HG03378 (cell line): ENCODE measurements around the gene PSG11.
"Not testable (repeated sequence)": the region's sequence is repeated elsewhere in the genome, so short reads cannot be mapped to it uniquely, and the experiment has no call there.

Experiments used
- ATAC-seq: cut with Tn5 transposase; IDR thresholded peaks from one replicate; pipeline ENCODE4 v1.9.1; 2021; ENCODE audit warnings: mild to moderate bottlenecking, moderate library complexity; ENCODE audit not compliant: unreplicated experiment

PSG11 gene

DNA sequence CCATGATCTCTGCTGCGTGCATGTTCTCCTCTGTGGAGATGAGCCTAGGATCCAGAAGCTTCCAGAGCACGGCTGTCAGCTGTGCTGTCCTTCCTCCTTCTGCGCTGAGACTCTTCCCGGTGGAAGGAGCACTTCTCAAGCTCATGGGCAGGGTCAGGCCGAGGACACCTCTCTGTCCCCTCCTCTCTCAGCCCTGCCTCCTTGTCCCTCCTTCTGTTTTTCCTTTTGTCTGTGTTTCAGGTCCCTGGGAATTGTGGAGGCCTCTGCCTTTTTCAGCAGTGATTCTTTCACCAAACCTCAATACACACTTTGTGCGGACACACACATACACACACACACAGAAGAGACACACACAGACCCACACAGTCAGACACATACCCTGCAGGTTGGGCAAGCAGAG is at the start of gene PSG11:
TSS of gene PSG11 (minus strand) at position 101 of the 400 bp plus-strand sequence. CDS start at position 4, 97 bp downstream.
- ATAC-seq: not testable (repeated sequence)

GRCh38 chr19:43062418-43062817 is 36.1 kb upstream of the PSG11 start:
- not testable (repeated sequence) for ATAC-seq

DNA sequence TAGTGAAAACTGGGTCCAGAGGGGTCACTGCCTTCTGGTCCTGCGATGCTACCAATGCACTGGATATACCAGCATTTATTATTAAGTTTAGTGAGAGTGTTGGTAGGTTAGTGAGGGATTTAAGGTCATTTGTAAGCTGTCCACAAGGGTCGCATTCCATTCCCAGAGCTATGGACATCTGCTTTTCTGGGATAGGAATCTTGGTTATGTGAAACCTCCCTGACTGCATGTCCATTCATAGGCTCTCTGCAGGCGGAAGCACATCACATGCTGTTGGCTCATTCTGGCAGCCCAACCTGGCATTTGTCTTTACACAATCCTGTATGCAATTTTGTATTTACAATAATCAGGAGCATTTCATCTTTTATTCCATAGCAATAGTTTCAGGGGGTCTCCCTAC is 35.1 kb upstream of the PSG11 start:
- not testable (repeated sequence) for ATAC-seq

DNA sequence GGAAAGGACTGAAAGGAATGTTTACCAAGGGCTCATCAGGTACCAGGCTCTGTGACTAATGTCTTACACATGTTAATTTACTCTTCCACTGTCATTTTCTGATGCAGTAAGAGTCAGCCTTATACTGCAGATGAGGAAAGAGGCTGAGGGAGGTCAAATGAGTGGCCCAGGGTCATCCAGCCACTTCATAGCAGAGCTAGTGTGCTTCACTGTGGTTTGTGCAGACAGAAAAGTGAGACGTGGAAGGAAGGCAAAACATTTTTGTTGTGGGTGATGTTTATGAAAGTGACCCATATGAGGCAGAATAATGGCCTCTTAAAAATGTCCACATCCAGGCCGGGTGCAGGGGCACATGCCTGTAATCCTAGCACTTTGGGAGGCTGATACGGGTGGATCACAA is 34.0 kb upstream of the PSG11 start:
- ATAC-seq: not testable (repeated sequence)

- not testable (repeated sequence) for ATAC-seq
Observed at GRCh38 chr19:43059482-43059881, 33.2 kb upstream of the PSG11 start.

DNA sequence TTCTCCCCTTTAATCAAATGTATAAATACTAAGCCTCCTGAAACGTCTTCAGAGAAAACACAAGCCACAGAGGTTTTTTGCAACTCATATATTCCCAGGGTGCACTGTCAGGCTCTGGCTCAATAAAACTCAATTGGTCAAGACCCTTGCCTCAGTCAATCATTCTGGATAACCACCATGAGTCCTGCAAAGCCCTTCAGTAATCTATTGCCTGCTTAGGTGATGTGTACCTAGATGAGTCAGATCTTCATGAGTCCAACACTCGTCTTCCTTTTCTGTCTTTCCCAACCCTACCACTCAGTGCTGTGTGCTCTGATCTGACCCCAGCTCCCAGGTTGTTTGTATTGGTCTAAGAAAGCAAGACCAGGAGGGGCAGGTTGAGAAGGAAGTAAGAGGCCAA is 32.2 kb upstream of the PSG11 start:
- ATAC-seq: not testable (repeated sequence)

DNA sequence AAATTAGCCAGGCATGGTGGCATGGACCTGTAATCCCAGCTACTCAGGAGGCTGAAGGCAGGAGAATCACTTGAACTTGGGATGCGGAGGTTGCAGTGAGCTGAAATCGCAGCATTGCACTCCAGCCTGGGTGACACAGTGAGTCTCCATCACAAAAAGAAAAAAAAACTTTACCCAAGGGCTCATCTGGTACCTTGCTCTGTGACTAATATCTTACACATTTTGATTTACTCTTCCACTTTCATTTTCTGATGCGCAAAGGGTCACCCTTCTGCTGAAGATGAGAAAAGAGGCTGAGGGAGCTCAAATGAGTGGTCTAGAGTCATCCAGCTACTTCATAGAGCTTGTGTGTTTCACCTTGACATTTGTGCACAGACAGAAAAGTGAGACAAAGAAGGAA is 21.7 kb upstream of the PSG11 start:
- ATAC-seq: not testable (repeated sequence)

DNA sequence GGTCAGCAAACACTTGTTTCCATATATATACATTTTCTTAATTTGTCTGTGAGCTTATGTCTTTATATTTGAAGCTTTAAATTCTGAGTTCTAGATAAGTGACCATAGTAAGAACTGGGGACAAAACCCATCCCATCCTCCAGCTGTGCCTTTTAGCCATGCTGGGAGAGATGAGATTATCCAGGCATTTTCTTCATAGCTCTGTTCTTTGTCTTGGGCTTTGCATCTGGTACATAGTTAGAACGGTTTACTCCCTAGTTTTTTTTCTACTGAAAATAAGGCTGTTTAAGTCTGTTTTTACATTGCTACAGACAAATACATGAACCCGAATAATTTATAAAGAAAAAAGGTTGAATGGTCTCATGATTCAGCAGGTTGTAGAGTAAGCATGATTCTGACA is 20.3 kb upstream of the PSG11 start:
- ATAC-seq: not testable (repeated sequence)

GRCh38 chr19:43043492-43044180 is 17.4 kb upstream of the PSG11 start:
- ATAC-seq: not testable (repeated sequence)

DNA sequence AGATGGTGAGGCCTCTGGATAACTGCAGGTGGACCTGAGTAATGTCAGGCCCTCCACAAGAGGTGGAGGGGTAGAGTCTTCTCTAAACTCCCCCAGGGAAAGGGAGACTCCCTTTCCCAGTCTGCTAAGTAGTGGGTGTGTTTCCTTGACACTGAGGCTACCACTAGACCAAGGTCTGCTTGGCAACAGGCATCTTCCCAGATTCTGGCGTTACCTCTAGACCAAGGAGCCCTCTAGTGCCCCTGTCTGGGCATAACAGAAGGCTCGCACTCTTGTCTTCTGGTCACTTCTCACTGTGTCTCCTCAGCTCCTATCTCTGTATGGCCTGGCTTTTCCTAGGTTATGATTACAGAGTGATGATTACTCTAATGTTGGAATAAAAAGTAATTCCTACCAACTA is 5.4 kb upstream of the PSG11 start:
- ATAC-seq: not testable (repeated sequence)

GRCh38 chr19:43028866-43029265 is 2.6 kb upstream of the PSG11 start:
- no peak for ATAC-seq

- not testable (repeated sequence) for ATAC-seq
Observed at GRCh38 chr19:43027985-43028384, 1.7 kb upstream of the PSG11 start.

DNA sequence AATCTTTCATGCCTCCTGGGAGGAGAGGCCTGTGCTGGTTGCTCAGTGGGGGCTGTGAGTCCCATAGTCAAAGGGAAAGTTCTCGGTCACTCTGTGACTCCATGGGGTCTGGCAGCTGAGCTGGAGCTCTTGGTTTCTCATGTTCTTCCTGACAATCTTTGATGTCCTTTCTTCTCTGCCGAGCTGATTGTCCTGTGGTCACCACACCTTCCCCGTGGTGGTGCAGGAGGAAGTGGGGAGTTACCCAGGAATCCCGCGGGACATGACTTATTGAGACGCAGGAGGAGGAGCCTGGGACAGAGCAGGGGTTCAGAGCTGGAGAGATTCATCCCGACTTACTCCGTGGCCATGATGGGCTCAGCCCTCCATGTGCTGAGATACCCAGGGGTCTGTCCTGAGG is 792 bp upstream of the PSG11 start:
- ATAC-seq: not testable (repeated sequence)

DNA sequence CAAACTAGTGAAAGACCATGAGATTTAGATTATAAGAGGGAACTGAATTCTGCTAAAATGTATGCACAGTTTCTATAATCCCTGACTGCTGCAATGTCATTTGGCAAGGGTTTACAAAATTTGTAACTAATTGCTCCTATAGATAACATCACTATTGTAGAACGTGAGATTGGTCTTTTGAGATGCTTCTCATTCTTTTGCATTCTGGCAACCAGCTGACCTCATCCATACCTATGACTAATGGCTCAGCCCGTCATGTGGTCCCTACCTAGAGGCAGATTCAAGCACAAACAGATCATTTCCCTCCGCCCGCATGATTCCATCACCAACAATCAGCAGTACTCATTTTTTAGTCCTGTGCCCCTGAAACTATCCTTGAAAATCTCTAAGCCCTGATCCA is 4.2 kb downstream of the PSG11 start:
- not testable (repeated sequence) for ATAC-seq

DNA sequence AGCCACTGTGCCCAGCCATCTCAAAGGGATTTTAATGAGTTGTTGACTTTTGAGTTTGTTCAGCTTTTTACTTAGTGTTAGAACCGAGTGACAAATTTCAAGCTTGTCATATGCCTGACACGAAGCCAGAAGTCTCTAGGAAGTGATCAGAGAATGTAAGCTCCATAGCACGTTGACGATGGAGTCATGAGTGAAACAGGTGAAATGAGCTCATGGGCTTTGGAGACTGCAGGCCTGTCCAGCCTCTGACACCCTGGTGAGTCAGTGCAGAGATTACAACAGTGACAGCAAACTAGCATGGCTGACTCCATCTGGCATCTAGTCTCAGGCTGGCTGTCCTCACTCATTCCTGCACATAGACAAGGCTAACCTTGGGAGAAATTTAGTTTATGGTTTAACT is 4.6 kb downstream of the PSG11 start:
- ATAC-seq: not testable (repeated sequence)

DNA sequence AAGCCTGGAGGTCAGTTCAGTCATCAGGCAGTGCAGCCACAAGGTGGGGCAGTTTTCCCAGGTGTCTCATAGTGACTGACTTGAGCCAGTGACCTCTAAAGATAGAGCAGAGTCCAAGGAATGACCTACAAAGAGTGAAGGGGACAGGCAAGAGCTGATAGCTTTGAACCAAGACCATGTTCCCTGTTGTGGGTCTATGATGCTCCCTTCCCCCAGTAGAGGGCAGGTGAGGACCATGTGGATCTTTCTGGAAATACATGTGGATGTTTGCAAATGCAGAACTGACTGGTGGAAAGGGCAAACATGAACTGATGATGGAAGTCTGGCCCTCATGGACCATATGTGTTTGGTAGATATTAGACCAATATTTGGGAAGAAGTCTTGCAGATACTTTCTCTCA is 6.7 kb downstream of the PSG11 start:
- ATAC-seq: not testable (repeated sequence)

GRCh38 chr19:43005841-43006240 is 20.4 kb downstream of the PSG11 start:
- not testable (repeated sequence) for ATAC-seq

GRCh38 chr19:43004846-43005245 is 21.4 kb downstream of the PSG11 start:
- ATAC-seq: not testable (repeated sequence)

DNA sequence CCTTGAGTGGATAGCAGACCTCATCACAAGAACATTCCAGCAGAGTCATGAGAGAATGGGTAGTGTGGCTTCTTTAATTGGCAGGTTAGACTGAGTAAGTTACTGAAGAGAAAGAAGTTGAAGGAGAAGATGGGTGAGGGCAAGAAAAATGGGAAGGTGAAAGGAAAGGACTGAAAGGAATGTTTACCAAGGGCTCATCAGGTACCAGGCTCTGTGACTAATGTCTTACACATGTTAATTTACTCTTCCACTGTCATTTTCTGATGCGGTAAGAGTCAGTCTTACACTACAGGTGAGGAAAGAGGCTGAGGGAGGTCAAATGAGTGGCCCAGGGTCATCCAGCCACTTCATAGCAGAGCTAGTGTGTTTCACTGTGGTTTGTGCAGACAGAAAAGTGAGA is 22.6 kb downstream of the PSG11 start:
- ATAC-seq: not testable (repeated sequence)

DNA sequence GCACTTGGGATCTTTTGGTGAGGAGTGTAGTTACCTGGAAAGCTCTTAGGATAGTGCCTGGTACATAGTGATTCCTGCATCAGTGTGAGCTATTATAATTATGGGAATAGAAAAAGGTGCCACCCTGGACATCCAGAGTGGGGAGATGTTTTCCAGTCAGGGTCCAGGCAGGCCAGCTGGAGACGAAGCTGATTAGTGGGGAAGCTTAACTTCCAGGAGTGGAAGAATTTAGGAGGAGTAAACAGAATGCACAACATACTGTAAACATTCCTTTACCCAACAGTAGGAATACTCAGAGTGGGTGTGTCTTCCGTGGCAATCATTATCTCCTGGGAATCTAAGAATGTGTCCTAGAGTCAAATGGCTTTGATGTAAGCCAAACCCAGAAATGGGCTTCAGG is 23.3 kb downstream of the PSG11 start:
- ATAC-seq: not testable (repeated sequence)

GRCh38 chr19:42996161-42996560 is 30.1 kb downstream of the PSG11 start:
- not testable (repeated sequence) for ATAC-seq

GRCh38 chr19:42992029-42992604 is 34.2 kb downstream of the PSG11 start:
- ATAC-seq: not testable (repeated sequence)
